ENCODE measurements around the gene KIAA0825. TPM values are rescaled to one million over a fixed set of nuclear protein-coding genes. Genes with fewer than 3 reads are reported as not detected.
A peak's percentile ranks its signal among the peaks of the same experiment; 100 is the strongest.
"Not testable (repeated sequence)": the region's sequence is repeated elsewhere in the genome, so short reads cannot be mapped to it uniquely, and the experiment has no call there.

Gene KIAA0825
- polyA plus RNA-seq, 3 donors from 2014 or later = 0.52 to 1.1 (median 0.58) TPM

DNA sequence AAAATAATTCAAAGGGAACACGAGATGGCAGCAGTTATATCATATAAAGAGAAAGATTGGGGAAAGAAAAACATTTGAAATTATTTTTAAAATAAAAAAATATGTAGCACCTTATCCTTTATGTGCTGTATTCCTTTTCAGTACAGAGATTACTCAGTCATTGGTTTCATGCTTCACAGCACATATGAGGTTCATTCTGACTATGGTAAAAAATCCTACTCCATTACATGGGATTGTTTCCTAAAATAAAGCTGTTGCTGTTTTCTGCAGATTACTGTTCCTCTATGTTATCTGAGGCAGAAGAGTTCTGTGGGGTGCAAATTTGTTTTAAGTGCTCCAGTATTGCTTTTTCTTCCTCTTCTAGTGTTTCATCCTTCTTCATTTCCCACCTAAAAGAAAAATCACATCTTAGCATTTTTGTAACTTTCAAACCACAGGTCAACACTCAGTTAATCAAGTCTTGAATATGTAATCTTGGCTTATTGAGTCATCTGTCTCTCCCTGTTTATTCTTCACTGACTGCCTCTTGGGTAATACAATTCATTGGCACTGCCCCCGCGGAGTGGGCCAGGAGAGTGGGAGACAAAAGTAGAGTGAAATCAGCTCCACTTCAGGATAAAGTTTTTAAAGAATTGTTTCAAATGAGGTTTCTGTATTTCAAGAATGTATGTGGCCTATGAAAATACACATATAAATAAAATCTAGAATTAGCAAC, 464.5 kb downstream of the KIAA0825 start:
- Mint-ChIP-seq H3K4me1 (no peaks in the 10 kb centered on the region), H3K36me3 (no peaks in the 10 kb centered on the region), H3K27ac (no peak overlapping the region), H3K9me3 (peaks cover 0 to 3% (median 0%) of the 10 kb centered on the region in 6 donors), H3K4me3 (no peak overlapping the region), H3K27me3 (ENCODE audit: low read depth in 3 of 3) (peaks cover 0 to 3% (median 0%) of the 10 kb centered on the region in 3 donors)
- no peak for DNase-seq

- Mint-ChIP-seq H3K36me3 (peaks cover 0 to 12% (median 3%) of the 10 kb centered on the region in 3 donors), H3K9me3 (peaks cover 4 to 24% (median 7%) of the 10 kb centered on the region in 6 donors), H3K27me3 (ENCODE audit: low read depth in 3 of 3) (peaks cover 2 to 14% (median 4%) of the 10 kb centered on the region in 3 donors)
- not testable (repeated sequence) for H3K4me1 Mint-ChIP-seq, H3K4me3 Mint-ChIP-seq, DNase-seq, H3K27ac Mint-ChIP-seq
These were observed 474.8 kb downstream of the KIAA0825 start for GRCh38 chr5:94143621-94144020.

DNA sequence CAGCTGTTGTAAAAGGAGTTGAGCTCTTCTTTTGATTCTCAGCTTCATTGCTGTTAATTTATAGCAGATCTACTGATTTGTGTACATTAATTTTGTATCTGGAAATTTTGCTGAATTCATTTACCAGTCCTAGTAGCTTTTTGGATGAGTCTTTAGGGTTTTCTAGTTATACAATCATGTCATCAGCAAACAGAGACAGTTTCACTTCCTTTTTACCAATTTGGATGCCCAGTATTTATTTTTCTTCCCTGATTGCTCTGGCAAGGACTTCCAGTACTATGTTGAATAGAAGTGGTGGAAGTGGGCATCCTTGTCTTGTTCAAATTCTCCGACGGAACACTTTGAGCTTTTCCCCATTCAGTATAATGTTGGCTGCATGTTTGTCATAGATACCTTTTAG, 478.1 kb downstream of the KIAA0825 start:
- H3K27ac Mint-ChIP-seq = no peak overlapping the region
- H3K36me3 Mint-ChIP-seq = peaks cover 0 to 10% (median under 1%) of the 10 kb centered on the region in 3 donors
- H3K4me1 Mint-ChIP-seq = no peaks in the 10 kb centered on the region
- no peak for DNase-seq
- H3K27me3 Mint-ChIP-seq (ENCODE audit: low read depth in 3 of 3) = peaks cover 2 to 17% (median 4%) of the 10 kb centered on the region in 3 donors
- no peak overlapping the region for H3K4me3 Mint-ChIP-seq
- H3K9me3 Mint-ChIP-seq = peaks cover 3 to 21% (median 6%) of the 10 kb centered on the region in 6 donors

DNA sequence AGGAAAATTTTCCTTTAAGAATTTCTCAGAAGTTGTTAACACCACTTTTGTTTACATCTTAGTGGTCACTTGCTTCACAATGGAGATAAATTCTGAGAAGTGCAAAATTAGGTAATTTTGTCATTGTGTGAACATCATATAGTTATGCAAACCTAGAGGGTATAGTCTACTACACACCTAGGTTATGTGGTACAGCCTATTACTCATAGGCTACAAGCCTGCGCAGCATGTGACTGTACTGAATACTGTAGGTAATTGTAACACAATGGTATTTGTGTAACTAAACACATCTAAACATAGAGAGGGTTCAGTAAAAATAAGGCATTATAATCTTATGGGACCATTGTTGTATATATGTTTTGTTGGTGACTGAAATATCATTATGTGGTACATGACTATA, 488.3 kb downstream of the KIAA0825 start:
- H3K9me3 Mint-ChIP-seq = peaks cover 0 to 9% (median under 1%) of the 10 kb centered on the region in 6 donors
- no peak overlapping the region for H3K27ac Mint-ChIP-seq
- no peaks in the 10 kb centered on the region for H3K4me1 Mint-ChIP-seq
- no peak overlapping the region for H3K4me3 Mint-ChIP-seq
- no peak for DNase-seq
- peaks cover 3 to 5% (median 4%) of the 10 kb centered on the region in 3 donors for H3K27me3 Mint-ChIP-seq (ENCODE audit: low read depth in 3 of 3)
- no peaks in the 10 kb centered on the region for H3K36me3 Mint-ChIP-seq

GRCh38 chr5:94125107-94125506, 493.3 kb downstream of the KIAA0825 start:
- H3K27ac Mint-ChIP-seq = no peak overlapping the region
- no peaks in the 10 kb centered on the region for H3K4me1 Mint-ChIP-seq
- H3K27me3 Mint-ChIP-seq (ENCODE audit: low read depth in 3 of 3) = peaks cover 5 to 20% (median 10%) of the 10 kb centered on the region in 3 donors
- peaks cover 0 to 15% (median 0%) of the 10 kb centered on the region in 3 donors for H3K36me3 Mint-ChIP-seq
- peaks cover 0 to 5% (median 0%) of the 10 kb centered on the region in 6 donors for H3K9me3 Mint-ChIP-seq
- DNase-seq = no peak
- H3K4me3 Mint-ChIP-seq = no peak overlapping the region

GRCh38 chr5:94116317-94116716, 502.1 kb downstream of the KIAA0825 start:
- H3K27ac Mint-ChIP-seq = not testable (repeated sequence)

DNA sequence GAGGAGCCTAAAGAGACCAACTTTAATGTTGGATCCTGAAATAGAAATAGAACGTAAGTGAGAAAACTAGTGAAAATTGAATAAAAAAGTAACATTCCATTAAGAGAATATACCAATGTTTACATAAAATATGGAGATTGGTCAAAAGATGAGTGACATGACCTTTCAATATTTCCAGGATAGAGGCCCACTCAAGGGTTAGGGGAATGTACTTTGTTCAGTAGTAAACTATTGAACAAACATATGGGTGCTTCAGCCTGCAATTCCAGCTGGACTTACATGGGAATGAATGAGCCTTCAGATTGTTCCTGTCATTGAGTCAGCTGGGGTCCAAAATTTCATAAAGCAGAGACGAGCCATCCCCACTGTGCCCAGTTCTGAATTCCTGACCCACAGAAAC, 505.3 kb downstream of the KIAA0825 start:
- peaks cover 7 to 22% (median 16%) of the 10 kb centered on the region in 3 donors for H3K27me3 Mint-ChIP-seq (ENCODE audit: low read depth in 3 of 3)
- no peak for DNase-seq
- no peak overlapping the region for H3K4me3 Mint-ChIP-seq
- H3K4me1 Mint-ChIP-seq = peaks cover 29 to 42% of the 10 kb centered on the region in 2 donors
- H3K36me3 Mint-ChIP-seq = peaks cover 5 to 7% (median 6%) of the 10 kb centered on the region in 3 donors
- peaks cover 0 to 14% (median 6%) of the 10 kb centered on the region in 6 donors for H3K9me3 Mint-ChIP-seq
- no peak overlapping the region for H3K27ac Mint-ChIP-seq

More at GRCh38 chr5:94116317-94116716, 502.1 kb downstream of the KIAA0825 start:
- H3K36me3 Mint-ChIP-seq = peaks cover 5 to 13% (median 6%) of the 10 kb centered on the region in 3 donors
- peaks cover 5 to 30% (median 12%) of the 10 kb centered on the region in 3 donors for H3K27me3 Mint-ChIP-seq (ENCODE audit: low read depth in 3 of 3)
- H3K4me3 Mint-ChIP-seq, H3K4me1 Mint-ChIP-seq, DNase-seq: not testable (repeated sequence)
- H3K9me3 Mint-ChIP-seq = peaks cover 0 to 14% (median 6%) of the 10 kb centered on the region in 6 donors

DNA sequence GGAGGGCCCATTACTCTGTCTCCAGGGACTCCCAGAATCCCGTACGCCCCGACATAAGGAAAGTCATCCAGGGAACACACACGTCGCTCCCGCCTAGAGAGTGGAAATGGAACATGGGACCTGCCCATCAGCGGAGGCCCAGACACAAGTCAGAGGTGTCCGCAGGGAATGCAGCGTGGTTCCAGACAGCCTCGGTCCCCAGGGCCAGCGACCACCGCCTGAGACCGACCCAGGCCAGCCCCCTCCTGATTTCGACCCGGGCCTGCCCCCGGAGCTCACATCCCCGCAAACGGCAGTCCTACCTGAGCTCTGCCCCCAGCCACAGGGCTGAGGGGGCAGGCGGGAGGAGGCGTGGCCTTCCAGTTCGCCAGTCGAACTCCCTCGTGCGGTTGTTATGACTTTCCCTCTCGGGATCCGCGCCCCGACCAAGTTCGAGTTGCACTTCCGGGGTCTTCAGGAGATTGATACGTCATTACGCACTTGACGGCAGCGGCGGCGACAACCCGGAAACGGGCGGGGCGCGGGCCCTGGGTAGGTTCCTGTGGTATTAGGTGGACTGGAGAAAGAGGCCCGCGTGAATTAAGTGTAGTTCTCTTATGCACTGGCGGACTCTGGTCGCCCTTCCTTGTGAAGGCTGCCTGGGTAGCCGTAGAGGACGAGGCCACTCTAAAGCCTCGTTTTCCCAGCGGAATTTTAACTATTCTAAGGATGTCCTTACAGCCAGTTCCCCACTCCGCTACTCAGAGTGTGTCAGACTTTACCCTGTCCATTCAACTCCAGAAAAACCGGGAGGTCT, 507.0 kb downstream of the KIAA0825 start:
- Mint-ChIP-seq H3K27ac (peak overlapping the region; percentile 94 to 96 (median 96)), H3K36me3 (peaks cover 5 to 7% (median 6%) of the 10 kb centered on the region in 3 donors), H3K4me1 (peaks cover 33 to 58% of the 10 kb centered on the region in 2 donors), H3K9me3 (peaks cover 0 to 8% (median 5%) of the 10 kb centered on the region in 6 donors), H3K27me3 (ENCODE audit: low read depth in 3 of 3) (peaks cover 5 to 21% (median 16%) of the 10 kb centered on the region in 3 donors), H3K4me3 (peak overlapping the region; percentile 92 to 96 (median 94))
- DNase-seq = peak; percentile 91 to 92 (median 92)

GRCh38 chr5:94103514-94104245, 514.7 kb downstream of the KIAA0825 start:
- no peak for DNase-seq
- peaks cover 3 to 8% (median 5%) of the 10 kb centered on the region in 3 donors for H3K36me3 Mint-ChIP-seq
- peaks cover 0 to 1% (median 0%) of the 10 kb centered on the region in 3 donors for H3K27me3 Mint-ChIP-seq (ENCODE audit: low read depth in 3 of 3)
- peaks cover 0 to 14% (median 2%) of the 10 kb centered on the region in 6 donors for H3K9me3 Mint-ChIP-seq
- H3K27ac Mint-ChIP-seq = peak overlapping the region in 5 of 6 donors; percentile 5 to 74 (median 16)
- peak overlapping the region in 4 of 5 donors; percentile 0 to 30 (median 22) for H3K4me3 Mint-ChIP-seq
- H3K4me1 Mint-ChIP-seq = peaks cover 56 to 92% of the 10 kb centered on the region in 2 donors

Other genes with a start within 250 kb of the KIAA0825 start
- 1 to 10 TPM; 1.5 to 9.5 (median 8.4) TPM for gene SLF1, start 65 bp upstream of the KIAA0825 start, polyA plus RNA-seq

Measured in immature natural killer cell (primary cell).